Aorta (tissue), 5 donors: ENCODE data around the gene DIPK1A. TPM values are rescaled to one million over a fixed set of nuclear protein-coding genes. Genes with fewer than 3 reads are reported as not detected.

Experiments used
- ATAC-seq: fragments of 200-7000 bp; cut with Tn5 transposase; one replicate; pipeline ENCODE4 v1.9.1; 2022; ENCODE audit warnings: moderate library complexity; ENCODE audit not compliant: low FRiP score
- DNase-seq, 2 donors: peaks; one replicate each; pipeline ENCODE4 v3.0.0-alpha.2; 2020
- H3K27ac ChIP-seq, 2 donors: one replicate each; pipeline ENCODE4 v1.5.1; 2013; ENCODE audit warnings: low read length in 2 of 2, mild to moderate bottlenecking in 2 of 2, moderate library complexity in 2 of 2, control low read depth in 1 of 2, inconsistent platforms in 1 of 2, low read depth in 1 of 2
- H3K27me3 ChIP-seq, 2 donors: one replicate each; pipeline ENCODE4 v1.6.1; 2013; ENCODE audit warnings: control low read depth in 1 of 2, low read length in 1 of 2, mild to moderate bottlenecking in 1 of 2, moderate library complexity in 1 of 2; ENCODE audit not compliant: insufficient read depth in 2 of 2, control insufficient read depth in 1 of 2
- H3K36me3 ChIP-seq, 2 donors: one replicate each; pipeline ENCODE4 v1.6.1; 2013; ENCODE audit warnings: control low read depth in 1 of 2, low read length in 1 of 2, mild to moderate bottlenecking in 1 of 2; ENCODE audit not compliant: insufficient read depth in 2 of 2, control insufficient read depth in 1 of 2
- H3K4me1 ChIP-seq, 2 donors: one replicate each; pipeline ENCODE4 v1.6.1; 2013; ENCODE audit warnings: low read length in 2 of 2, control low read depth in 1 of 2, mild to moderate bottlenecking in 1 of 2, moderate library complexity in 1 of 2; ENCODE audit not compliant: insufficient read depth in 2 of 2, control insufficient read depth in 1 of 2
- H3K4me3 ChIP-seq, 2 donors: one replicate each; pipeline ENCODE4 v1.5.1; 2013; ENCODE audit warnings: low read length in 2 of 2, control low read depth in 1 of 2, mild to moderate bottlenecking in 1 of 2
- H3K9me3 ChIP-seq: one replicate; pipeline ENCODE4 v1.6.1; 2013; ENCODE audit warnings: mild to moderate bottlenecking, low read length; ENCODE audit not compliant: control insufficient read depth
- WGBS, 2 donors: extraction: QIAGEN DNeasy Blood & Tissue Kit; methylation state at CpG; one replicate each; pipeline ENCODE4 v1.1.7; 2013; 5-methylcytosine and 5-hydroxymethylcytosine counted together
- intact Hi-C, 2 donors: fragments of 100-400 bp; cut with DNase I; formaldehyde crosslinking; loops; one replicate each; pipeline versions ENCODE4 v1.14.2 to v1.15.0; 2022
- polyA plus RNA-seq, 2 donors: library from polyadenylated mRNA; stranded (reverse); fragments of 200-250 nt; gene quantifications; one replicate each; pipeline ENCODE4 v1.2.3, GENCODE V29; 2013
- total RNA-seq, 2 donors: library from RNA; stranded (reverse); fragmentation: NEBNext Ultra II Directional; extraction: Animal tissue kit (Norgen Biotek cat#: 25700); gene quantifications; one replicate each; pipeline ENCODE4 v1.2.1, GENCODE V29; 2021
- donor health status: healthy with polysubstance abuse.
- donor health status: Bipolar disorder and iron deficiency.
- donor health status: DM: no; HTN: no; CAD: no.
- donor health status: DM: no; HTN: no; CAD: no.
- donor health status: DM: yes; HTN: yes; CAD: no.

The DIPK1A gene
- total and polyA plus RNA-seq, 4 donors: 4.9 to 15.9 (median 10.8) TPM

DNA sequence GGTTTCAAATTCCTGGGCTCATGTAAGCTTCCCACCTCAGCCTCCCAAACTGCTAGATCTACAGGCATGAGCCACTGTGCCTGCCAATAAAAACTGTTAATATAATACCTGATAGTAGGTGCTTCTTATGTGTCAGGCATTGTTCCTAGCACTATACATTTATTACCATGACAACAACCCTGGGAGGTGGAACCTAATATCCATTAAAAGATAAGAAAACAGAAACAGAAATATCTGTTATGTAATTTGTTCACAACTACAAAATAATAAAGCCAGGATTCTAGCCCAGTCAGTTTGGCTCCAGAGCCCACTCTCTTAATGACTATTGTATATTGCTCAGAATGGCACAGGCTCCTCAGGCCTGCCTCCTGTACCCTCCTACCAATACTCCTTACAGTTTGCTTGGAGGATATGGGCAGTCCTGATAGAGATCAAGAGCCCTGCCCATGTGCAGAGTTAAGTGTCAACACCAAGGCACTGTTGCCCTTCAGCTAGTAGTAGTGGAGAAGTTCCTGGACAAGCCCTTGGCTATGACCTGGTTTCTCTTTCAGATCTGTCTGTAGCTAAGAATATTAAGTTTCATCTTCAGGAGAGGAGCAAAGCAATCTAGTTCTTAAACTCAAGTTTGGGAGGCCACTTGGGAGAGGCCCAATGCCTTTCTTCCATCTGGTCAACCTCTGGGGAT lies 107.0 kb downstream of the DIPK1A start:
- Histone ChIP-seq H3K9me3 (no peaks in the 10 kb centered on the region), H3K4me3 (no peak overlapping the region), H3K4me1 (no peaks in the 10 kb centered on the region), H3K27me3 (no peaks in the 10 kb centered on the region), H3K27ac (no peak overlapping the region), H3K36me3 (peaks cover 0 to 1% of the 10 kb centered on the region in 2 donors)
- DNase-seq: no peak
- ATAC-seq: no peak
- intact Hi-C loops: loop anchor here in 1 of 2 donors (10.0 kb wide), 1 partner anchor 111 kb away; the partner anchor contains the start of gene DIPK1A

DNA sequence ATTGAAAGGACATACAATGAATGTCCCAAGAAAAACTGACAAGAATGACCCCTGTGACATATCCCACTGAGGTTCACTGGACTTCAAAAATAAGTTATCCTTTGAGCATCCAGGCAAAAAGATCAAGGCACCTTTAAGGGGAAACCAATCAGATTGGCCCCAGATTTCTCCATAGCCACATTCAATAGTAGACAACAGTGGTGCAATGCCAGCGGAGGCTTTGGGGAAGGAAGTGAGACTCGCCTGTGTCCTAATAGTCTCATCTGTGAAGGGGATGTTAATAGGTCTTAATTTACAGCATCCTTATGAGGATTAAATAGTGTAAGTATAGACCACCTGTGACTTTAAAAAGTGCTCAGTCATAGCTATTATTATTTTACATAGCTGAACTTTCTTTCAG lies 108.0 kb downstream of the DIPK1A start:
- ATAC-seq (no peak), DNase-seq (no peak)
- Histone ChIP-seq H3K27ac (no peak overlapping the region), H3K4me1 (no peaks in the 10 kb centered on the region), H3K36me3 (peaks cover 0 to 1% of the 10 kb centered on the region in 2 donors), H3K27me3 (no peaks in the 10 kb centered on the region), H3K4me3 (no peak overlapping the region), H3K9me3 (no peaks in the 10 kb centered on the region)
- WGBS, 2 donors: 95 to 96% methylated on average over 2 of the region's 2 CpGs
- intact Hi-C loops: loop anchor here in 1 of 2 donors (10.0 kb wide), 1 partner anchor 112 kb away; the partner anchor contains the start of gene DIPK1A

DNA sequence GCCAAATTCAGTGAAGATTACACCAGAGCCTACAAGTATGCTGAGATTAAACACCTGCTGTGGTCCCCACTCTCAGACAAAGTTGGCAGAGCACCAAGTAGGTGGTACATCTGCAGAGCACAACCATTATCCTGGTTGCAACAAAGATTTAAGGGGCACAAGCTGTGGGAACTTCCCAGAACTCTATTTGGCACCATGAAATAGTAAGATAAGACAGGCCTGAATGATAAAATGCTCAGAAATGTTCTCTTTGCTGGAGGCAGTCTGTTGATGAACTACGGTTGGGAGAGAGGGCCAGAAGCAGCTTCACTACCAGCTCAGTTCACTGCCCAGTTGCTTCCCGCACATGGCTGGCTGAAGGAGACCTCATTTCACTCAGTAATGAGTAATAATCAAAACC lies 109.5 kb downstream of the DIPK1A start:
- no peak for DNase-seq
- 71 to 73% methylated on average over 2 of the region's 2 CpGs for WGBS, 2 donors
- ATAC-seq: no peak
- Histone ChIP-seq H3K27ac (no peak overlapping the region), H3K36me3 (peaks cover 0 to 1% of the 10 kb centered on the region in 2 donors), H3K27me3 (no peaks in the 10 kb centered on the region), H3K9me3 (no peaks in the 10 kb centered on the region), H3K4me1 (no peaks in the 10 kb centered on the region), H3K4me3 (no peak overlapping the region)
- intact Hi-C loops: loop anchor here in 1 of 2 donors (10.0 kb wide), 1 partner anchor 113 kb away; the partner anchor contains the start of gene DIPK1A

DNA sequence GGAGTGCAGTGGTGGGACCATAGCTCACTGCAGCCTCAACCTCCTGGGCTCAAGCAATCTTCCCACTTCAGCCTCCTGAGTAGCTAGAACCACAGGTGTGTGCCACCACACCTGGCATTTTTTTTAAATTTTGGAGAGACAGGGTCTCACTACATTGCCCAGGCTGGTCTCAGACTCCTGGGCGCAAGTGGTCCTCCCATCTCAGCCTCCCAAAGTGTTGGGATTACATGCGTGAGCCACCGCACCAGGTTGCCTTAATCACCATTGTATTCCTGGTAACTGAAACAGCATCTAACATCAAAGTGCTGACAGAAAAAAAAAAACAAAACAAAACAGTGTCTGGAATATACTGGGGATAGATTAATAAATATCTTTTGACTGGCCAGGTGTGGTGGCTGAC lies 111.2 kb downstream of the DIPK1A start:
- Histone ChIP-seq H3K4me1 (no peaks in the 10 kb centered on the region), H3K27me3 (no peaks in the 10 kb centered on the region), H3K9me3 (no peaks in the 10 kb centered on the region), H3K27ac (no peak overlapping the region), H3K4me3 (no peak overlapping the region), H3K36me3 (peaks cover 0 to 1% of the 10 kb centered on the region in 2 donors)
- ATAC-seq (no peak), DNase-seq (no peak)
- intact Hi-C loops: loop anchor here in 1 of 2 donors (10.0 kb wide), 1 partner anchor 115 kb away; the partner anchor contains the start of gene DIPK1A
- 92 to 97% methylated on average over 3 of the region's 3 CpGs for WGBS, 2 donors

DNA sequence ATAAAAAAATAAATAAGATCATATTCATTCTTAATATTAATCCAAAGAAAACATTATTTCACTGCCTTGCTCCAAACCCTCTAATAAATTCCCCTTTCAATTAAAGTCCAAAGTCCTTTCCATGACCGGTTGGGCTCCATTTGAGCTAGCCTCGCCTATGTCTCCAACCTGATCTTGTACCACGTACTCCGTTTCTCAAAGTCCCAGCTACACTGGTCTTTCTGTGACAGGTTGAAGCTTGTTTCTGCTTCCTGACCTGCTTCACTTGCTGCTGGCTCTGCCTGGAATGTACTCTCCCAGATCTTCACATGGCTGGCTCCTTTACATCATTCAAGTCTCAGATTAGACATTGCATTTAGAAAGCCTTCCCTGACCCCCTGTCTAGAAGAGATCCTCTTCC lies 113.1 kb downstream of the DIPK1A start:
- Histone ChIP-seq H3K4me1 (no peaks in the 10 kb centered on the region), H3K27ac (no peak overlapping the region), H3K4me3 (no peak overlapping the region), H3K36me3 (peaks cover 1 to 5% of the 10 kb centered on the region in 2 donors), H3K9me3 (no peaks in the 10 kb centered on the region), H3K27me3 (no peaks in the 10 kb centered on the region)
- ATAC-seq (no peak), DNase-seq (no peak)
- WGBS, 2 donors: 72 to 77% methylated on average over 4 of the region's 4 CpGs
- intact Hi-C loops: no loop called here

DNA sequence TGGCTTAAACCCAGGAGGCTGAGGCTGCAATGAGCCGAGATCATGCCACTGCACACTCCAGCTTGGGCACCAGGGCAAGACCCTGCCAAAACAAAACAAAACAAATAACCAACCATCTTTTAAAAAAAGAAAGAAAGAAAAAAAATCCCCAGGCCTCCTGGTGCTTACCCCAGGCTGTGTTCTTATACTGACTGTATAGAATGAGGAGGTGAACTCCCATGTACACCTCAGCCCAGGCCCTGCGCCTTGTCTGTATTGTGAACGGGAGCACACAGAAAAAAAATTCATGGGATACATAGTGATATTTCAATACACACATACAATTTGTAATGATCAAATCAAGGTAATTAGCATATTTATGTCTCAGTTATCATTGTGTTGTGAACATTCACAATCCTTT lies 115.4 kb downstream of the DIPK1A start:
- no peak for DNase-seq
- H3K4me1 ChIP-seq: no peaks in the 10 kb centered on the region
- ATAC-seq: no peak
- H3K9me3 ChIP-seq: no peaks in the 10 kb centered on the region
- H3K36me3 ChIP-seq: peaks cover 1 to 5% of the 10 kb centered on the region in 2 donors
- H3K27ac ChIP-seq: no peak overlapping the region
- intact Hi-C loops: no loop called here
- H3K4me3 ChIP-seq: no peak overlapping the region
- H3K27me3 ChIP-seq: no peaks in the 10 kb centered on the region
- 58 to 59% methylated on average over 3 of the region's 3 CpGs for WGBS, 2 donors

DNA sequence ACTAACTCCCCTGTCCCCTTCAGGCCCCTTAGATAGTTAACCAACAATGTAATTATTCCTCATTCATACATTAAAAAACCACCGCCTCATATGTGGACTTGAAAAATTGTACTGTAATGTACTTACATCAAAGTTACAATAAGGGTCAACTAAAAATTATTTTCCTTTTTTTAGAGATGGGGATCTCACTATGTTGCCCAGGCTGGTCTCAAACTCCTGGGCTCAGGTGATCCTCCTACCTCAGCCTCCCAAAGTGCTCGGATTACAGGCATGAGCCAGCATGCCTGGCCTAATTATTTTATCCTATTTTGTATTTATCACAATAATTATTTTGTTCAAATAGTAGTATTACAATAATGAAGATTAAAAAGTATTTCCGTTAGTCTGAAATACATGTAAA lies 116.8 kb downstream of the DIPK1A start:
- Histone ChIP-seq H3K9me3 (no peaks in the 10 kb centered on the region), H3K27ac (no peak overlapping the region), H3K27me3 (no peaks in the 10 kb centered on the region), H3K4me1 (no peaks in the 10 kb centered on the region), H3K4me3 (no peak overlapping the region), H3K36me3 (peaks cover 2 to 8% of the 10 kb centered on the region in 2 donors)
- WGBS, 2 donors: 96 to 97% methylated on average over 3 of the region's 3 CpGs
- intact Hi-C loops: no loop called here
- ATAC-seq (no peak), DNase-seq (no peak)

DNA sequence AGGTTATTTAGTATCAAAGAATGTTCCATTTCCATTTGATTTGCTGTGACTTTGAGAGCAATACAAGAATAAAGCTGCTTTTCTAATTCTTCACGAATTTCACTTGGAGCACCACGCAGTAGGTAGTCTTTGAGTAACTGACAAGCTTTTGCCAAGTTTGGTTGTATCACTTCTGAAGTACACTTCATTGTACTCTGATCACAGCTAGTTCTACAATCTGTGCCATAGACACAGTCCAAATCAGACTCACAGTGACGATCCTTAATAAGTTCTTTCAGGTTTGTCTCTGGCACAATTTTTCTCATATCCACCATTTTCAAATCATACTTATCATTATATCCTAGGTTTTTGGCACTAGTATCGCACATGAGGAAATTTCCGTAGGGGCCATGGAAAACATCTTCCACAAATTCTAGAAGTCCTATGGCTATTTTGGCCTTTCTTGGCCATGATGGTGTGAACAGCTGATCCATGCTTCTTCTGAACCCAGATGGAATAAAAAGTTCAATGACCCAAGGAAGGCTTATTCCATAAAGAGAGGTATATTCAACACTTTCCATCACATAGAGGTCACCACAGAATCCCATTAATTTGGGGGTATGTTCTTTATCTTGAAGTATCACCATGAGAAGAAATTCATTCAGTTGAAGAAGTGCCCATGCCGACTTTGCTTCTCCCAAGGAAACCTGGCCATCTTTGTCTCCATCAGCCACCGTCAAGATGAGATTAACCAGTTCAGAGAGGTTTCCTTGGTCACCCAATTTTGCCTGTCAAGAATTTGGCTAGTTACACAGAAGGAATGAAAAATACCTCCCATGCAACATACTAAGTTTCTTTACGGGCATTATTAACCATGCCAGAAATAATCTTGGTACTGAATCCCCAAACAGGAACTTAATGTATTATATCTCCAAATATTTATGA lies 117.6 kb downstream of the DIPK1A start:
- intact Hi-C loops: no loop called here
- Histone ChIP-seq H3K27me3 (no peaks in the 10 kb centered on the region), H3K27ac (no peak overlapping the region), H3K4me1 (no peaks in the 10 kb centered on the region), H3K4me3 (no peak overlapping the region), H3K36me3 (peaks cover 2 to 8% of the 10 kb centered on the region in 2 donors), H3K9me3 (no peaks in the 10 kb centered on the region)
- 80 to 81% methylated on average over 8 of the region's 8 CpGs for WGBS, 2 donors
- DNase-seq (no peak), ATAC-seq (no peak)
